ENCODE measurements around the gene AMH.
"Not testable (repeated sequence)": the region's sequence is repeated elsewhere in the genome, so short reads cannot be mapped to it uniquely, and the experiment has no call there.

The AMH gene

DNA sequence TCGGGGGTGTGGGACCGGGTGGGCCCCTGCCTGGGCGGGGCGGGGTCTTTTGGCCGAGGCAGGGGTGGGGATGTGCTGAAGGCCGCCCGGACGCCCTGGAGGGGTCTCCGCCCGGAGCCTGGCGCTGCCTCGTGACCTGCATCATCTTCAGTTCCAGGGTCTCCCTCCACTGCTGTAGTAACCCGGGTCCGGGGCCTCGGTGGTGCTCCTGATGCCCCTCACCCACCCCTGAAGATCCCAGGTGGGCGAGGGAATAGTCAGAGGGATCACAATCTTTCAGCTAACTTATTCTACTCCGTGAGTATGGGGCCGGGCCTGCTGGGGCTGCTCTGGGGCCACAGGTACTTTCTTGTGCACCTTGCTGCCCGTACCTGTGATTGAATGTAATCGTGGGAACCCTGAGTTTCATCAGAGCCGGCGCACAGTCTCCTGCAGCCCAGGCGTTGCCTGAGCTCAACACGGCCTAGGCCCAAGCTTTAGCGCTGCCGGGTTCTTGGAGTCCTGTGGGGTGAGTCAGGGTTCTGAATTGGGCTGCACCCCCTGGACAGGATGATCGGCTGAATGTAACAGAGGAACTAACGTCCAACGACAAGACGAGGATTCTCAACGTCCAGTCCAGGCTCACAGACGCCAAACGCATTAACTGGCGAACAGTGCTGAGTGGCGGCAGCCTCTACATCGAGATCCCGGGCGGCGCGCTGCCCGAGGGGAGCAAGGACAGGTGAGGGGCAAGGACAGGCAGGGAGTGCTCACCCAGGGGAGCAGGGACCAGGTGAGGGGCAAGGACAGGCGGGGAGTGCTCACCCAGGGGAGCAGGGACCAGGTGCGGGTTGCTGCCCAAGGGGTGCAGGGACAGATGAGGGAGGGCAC, 22.3 kb downstream of the AMH start:
- no peak for DNase-seq

DNA sequence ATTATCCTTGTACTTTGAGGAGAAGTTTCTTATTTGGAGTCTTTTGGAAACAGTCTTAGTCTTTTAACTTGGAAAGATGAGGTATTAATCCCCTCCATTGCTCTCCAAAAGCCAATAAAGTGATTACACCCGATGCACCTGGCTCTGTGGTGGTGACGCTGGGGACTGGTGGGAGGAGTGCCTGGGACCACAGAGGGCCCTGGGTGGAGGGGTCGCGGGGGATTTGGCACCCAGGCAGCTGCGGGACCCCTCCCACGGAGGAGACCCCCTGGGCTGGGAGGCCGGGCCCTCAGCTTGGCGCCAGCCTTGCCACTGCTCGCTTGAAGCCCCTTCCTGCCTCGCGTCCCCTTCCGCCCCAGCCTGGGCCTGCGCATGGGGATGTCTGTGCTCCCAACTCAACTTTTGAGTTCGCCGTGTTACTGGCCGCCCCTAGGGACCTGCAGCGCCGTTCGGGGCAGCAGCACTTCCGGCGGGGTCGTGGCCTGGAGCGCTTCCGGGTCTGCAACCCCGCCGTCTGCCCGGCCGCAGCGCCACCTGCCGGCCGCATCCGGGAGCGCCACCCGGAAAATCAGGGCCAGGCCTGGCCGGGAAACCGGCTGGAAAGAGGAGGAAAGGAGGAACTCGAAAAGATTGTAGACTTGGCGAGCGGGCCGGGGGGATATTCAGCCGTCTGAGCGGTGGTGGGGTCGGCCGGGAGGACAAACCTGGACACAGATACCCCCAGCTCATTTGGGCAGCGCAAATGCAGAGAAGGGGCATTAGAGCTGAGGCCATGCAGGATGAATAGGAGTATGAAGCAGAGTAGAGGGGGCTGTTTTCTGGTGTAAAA, 24.4 kb downstream of the AMH start:
- peak; percentile 76 for DNase-seq

DNA sequence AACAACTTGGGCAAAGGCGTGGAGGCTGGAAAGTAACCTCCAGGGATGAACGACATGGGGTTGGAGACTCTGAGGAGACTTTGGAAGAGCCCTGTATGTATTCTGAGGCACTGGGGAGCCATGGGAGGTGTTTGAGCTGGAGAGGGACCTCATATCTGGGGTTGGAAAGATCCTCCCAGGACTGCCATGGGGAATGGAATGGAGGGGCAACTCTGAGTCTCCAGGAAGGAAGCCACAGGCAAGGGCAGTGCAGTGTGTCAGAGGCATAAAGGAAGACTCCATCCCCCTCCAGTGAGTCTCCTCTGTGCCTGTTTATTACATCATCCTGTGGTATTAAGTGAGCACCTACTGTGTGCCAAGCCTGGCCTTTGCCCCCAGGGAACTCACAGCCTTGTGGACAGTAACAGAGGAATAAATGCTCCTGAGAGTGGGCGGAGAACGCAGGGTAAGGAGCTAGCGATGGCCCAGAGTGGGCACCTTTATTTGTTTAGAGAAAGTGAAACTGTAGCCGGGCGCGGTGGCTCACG, 25.1 kb downstream of the AMH start:
- DNase-seq = no peak

DNA sequence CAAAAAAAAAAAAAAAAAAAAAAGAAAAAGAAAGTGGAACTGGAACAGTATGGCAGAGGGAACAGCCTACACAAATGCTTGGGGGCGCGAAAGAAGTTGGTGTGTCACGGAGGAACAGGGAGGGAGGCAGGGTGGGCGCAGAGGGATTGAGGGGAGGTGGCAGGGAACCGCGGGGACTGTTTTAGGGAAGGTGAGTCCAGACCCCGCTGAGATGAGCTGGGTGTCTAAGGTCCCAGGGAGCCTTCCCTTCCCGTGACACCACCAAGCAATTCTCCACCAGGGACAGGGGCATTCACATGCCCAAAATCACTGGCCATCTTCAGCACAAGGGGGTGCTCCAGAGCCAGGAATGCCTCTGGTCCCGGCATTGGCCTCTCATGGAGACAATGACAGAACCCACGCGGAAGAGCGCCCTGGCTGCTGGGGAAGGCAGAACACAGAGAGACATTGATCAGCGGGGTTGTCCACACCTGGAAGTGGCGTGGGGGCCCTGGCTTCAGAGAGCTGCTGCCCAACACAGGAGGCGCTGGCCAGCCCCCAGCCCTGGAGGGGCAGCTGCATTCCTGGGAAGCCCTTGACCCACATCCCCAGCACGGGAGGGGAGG, 25.9 kb downstream of the AMH start:
- no peak for DNase-seq

DNA sequence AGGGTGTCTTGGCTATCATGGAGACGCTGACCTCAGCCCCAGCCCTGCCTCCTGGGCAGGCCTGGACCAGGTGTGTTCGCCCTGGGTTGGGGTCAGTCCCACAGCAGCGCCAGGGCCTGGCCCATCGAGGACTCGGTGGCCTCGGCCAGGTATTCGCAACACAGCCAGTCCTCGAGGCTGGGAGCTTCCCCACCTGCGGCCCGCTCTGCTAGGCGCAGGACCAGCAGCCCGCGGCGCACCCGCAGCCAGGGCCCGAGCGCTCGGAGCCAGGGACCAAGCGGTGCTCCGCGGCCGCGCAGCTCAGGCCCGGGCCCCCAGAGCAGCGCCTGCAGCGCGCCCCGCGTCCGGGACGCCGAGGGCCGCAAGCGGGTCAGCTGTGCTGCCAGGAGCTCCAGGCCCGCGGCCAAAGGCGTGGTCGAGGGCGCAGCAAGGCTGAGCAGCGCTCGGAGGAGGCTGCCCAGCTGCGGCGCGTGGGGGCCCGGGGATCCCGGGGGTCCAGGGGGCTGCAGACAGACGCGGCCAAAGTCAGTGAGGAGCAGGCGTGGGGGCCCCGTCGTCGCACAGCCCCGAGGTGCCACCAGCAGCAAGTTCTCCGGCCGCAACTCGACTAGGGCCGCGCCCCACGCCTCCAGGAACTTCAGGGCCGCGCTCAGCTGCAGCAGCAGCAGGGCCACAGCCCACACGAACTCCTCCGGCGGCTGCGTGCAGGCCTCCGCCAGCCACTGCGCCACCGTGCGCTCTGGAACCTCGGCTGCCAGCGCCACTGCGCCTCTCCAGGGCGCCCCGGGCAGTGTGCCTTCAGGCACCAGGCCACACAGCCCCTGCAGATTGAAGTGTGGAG, 26.7 kb downstream of the AMH start:
- DNase-seq = no peak

DNA sequence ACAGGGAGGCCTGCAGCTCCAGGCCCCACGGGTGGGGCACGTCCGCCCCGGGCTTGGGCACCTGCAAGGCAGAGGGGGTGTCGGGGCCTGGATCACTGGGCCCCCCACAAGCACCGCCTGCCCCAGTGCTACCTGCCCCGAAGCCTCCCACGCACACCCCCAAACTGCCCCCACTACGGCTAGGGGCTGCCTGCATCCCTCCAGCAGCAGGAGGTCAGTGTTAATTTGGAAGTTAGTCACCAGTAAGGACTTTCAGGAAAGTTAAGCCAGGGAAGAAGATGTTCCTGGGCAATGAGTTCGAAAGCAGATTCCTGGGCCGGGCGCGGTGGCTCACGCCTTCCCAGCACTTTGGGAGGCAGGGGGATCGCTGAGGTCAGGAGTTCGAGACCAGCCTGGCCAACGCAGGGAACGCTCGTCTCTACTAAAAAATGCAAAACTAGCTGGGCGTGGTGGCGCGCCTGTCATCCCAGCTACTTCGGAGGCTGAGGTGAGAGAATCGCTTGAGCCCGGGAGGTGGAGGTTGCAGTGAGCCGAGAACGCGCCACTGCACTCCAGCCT, 27.4 kb downstream of the AMH start:
- no peak for DNase-seq

DNA sequence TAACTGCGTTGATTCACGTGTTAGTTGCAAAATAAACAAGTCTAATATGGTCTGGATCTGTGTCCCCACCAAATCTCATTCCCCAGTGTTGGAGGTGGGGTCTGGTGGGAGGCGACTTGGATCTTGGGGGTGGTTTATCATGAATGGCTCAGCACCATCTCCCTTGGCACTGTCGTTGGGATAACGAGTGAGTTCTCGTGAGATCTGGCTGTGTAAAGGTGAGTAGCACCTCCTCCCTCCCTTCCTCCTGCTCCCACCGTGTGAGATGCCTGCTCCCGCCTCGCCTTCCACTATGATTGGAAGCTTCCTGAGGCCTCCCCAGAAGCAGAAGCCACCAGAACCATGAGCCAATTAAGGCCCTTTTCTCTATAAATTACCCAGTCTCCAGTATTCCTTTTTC, 28.0 kb downstream of the AMH start:
- DNase-seq = no peak

DNA sequence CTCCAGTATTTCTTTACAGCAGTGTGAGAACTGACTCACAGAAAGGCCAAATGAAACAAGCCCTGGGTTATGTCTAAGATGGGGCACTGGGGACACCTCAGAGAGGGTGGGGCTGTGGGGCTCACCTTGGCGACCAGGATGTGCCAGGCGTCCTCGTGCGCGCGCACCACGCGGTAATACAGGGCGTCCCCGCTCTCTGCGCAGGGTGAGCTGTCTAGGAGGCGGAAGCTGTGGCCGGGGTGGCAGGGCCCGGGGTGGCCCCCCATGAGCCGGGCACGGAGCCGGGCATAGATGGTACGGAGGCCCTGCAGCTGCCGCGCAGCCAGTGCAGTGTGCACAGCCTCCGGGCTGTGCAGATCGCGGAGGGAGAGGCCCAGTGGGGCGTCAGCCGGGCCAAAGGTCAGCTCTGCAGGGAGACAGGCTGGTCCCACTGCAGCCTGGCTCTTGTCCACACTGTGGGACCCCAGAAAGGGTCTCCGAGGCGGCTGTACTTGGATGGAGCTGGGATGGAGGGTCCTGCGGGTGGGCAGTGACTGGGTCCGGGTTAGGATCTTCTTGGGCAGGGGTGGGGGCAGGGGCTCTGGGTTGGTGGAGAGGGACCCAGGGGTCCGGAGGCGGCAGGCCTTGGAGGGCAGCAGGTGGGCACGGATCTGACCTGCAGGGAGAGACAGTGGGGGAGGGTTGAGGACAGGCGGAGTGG, 29.5 kb downstream of the AMH start:
- DNase-seq = no peak

DNA sequence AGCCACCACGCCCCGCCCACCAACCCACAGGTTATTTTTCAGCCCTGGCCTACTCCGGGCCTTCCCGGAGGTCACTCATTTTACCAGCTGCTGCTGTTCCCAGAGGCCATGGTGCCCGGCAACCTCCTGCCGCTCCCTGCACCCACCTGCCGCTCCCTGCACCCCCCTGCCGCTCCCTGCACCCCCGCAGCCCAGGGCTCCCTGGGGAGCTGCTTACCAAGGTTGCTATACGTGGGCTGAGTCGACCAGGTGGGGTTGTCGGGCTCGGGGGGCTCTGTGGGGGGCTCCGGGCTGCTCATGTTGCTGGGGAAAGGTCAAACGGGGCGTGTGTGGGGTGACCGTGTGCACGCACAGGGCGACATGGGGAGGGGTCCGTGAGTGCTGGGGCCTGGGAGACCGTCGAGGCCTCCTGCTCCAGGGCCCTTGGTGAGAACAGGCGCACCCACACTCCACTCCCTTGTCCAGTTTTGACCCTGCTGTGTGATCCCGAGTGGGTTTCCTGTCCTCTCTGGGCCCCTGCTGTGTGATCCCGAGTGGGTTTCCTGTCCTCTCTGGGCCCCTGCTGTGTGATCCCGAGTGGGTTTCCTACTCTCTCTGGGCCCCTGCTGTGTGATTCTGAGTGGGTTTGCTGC, 31.6 kb downstream of the AMH start:
- DNase-seq = no peak

DNA sequence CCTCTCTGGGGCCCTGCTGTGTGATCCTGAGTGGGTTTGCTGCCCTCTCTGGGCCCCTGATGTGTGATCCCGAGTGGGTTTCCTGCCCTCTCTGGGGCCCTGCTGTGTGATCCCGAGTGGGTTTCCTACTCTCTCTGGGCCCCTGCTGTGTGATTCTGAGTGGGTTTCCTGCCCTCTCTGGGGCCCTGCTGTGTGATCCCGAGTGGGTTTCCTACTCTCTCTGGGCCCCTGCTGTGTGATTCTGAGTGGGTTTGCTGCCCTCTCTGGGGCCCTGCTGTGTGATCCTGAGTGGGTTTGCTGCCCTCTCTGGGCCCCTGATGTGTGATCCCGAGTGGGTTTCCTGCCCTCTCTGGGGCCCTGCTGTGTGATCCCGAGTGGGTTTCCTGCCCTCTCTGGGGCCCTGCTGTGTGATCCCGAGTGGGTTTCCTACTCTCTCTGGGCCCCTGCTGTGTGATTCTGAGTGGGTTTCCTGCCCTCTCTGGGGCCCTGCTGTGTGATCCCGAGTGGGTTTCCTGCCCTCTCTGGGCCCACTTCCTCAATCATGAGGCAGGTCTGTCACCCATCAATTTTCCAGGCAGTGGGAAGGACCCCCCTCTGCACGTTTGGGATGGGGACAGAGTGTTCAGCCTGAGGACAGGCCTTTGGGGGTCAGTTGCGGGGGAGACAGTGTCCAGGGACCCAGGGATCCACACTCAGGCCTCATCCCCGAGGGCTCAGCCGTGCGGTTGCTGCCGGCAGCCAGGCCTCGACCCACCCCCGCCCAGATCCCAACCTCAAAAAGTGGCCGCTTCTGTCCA, 32.3 kb downstream of the AMH start:
- not testable (repeated sequence) for DNase-seq

DNA sequence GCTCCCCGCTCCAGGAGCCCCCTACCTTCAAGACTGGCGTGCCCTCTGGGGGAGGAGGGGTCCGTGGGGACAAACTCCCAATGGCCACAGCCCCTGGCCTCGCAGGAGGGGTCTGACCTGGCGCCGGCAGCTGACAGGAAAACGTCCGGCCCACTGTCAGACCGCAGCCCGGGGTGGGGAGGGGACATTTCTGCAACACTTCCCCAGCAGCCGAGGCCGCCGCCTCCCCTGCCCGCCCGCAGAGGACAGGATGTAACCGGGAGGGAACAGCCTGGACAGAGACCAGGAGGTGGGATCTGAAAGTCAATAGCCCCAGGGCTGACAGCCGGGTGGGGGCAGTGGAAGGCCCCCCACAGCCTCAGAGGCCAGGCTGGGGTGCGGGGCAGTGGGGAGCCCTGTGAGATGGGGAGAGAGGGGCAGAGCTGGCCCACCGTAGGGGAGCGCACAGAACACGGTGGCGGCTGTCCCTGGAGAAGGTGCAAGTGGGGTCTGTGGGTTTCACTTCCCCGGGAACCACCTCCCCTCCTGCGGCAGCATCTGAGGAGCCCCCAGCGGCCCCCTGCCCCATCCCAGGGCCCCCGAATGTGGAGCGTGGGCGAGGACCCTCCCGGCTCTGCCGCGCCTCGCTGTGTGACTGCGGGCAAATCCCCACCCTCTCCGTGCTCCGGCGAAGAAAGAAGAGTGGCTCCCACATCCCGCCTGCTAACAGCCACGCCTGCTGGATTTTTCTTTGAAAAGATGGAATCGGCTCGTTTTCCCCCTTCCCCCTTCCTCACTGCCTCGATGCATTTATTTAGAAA, 33.1 kb downstream of the AMH start, which contains the start of gene PEAK3:
Gene PEAK3 (minus strand): TSS at position 114 of the 800 bp plus-strand sequence. CDS start 1,244 bp downstream, outside the sequence.
- no peak for DNase-seq

DNA sequence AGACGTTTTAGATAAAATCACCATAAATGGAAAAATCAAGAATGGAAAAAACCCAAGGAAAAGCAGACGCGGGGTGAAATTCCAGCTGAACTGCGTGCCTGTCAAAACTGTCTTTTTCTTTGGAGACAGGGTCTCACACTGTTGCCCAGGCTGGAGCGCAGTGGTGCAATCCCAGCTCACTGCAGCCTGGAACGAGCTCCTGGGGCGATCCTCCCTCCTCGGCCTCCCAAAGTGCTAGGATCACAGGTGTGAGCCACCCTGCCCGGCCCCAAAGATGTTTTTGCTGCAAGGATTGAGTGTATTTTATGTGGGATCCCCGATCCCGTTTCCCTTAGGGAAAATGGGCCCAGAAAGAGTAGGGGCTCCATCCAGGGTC, 33.7 kb downstream of the AMH start:
- DNase-seq = no peak

DNA sequence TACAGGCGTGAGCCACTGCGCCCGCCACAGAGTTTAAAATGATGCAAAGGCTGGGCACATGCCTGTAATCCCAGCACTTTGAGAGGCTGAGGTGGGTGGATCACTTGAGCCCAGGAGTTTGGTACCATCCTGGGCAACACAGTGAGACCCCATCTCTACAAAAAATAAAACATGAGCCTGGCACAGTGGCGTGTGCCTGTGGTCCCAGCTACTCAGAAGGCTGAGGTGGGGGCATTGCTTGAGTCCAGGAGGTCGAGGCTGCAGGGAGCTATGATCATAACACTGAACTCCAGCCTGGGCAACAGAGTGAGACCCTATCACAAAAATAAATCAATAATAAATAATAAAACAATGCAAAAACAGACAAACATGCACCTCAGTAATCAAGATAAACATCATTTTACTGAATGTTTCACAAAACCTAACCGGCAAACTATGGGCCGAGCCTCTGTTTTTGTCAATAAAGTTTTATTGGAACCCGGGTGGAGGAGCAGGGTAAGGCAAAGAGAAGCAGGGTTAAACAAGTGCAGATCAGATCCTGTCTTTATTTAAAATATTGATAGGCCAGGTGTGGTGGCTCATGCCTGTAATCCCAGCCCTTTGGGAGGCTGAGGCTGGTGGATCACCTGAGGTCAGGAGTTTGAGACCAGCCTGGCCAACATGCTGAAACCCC, 34.8 kb downstream of the AMH start:
- DNase-seq = no peak

DNA sequence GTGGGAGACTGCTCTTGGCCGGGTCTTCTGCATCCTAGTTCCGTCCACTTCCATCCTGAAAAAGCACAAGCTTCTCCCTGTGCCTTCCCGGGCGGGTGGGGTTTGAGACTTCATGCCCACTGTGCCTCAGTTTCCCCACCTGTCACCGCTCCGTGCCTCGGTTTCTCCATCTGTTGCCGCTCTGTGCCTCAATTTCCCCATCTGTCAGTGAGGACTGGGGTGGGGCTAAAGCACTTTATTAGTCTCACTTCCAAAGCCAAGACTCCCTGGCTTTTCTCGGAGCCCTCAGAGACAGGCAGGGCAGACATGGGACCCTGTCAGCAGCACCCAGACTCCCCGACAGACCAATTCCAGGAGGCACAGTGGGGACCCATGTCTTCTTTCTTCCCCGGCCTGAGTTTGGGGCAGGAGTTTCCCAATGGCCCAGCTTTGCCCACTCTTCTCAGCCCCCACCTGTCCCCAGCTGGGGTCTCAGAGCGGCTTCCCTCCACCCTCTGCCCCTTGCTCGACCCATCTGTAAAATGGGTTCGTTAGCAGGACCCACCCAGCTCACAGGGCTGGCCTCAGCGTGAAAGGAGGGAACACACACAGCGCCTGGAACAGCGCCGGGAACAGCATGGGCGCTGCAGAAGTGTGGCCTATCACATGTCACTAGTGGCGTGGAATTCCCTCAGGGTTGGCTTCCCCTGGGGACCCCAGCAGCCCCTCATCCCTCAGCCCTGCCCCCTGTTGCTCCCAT, 37.4 kb downstream of the AMH start:
- no peak for DNase-seq

DNA sequence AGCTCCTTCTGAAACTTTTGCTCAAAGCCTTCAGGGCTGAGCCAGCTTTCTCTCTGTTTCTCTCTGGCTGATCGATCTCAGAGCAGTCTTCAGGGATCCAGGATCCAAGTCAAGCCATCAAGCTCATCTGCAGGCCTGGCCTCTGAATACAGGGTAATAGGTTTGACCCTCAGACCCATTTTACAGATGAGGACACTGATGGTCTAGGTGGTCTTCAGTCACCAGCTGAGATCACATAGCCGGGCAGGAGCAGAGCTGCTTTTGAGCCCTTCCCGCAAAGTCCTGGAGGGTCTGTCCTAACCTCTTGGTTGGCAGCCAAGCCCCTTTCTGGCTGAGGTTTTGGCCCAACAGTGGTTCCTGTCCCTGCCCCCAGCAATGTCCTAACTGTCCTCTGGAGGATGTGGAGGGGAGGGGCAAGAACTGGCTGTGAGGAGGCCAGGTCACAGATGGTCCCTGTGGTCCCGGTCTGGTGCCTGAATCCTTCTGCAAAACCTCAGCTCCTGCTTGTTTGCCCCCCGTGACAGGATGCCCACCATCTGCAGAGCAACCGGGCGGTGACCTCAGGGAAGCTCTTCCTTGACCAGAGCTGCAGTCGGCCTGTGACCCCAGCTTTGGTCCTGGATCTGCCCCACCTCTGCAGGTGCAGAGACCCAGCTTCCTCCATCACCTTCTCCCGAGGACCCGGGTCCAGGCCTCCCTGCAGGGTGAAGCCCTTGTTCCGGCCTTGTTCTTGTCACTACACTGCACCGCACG, 38.6 kb downstream of the AMH start:
- no peak for DNase-seq

DNA sequence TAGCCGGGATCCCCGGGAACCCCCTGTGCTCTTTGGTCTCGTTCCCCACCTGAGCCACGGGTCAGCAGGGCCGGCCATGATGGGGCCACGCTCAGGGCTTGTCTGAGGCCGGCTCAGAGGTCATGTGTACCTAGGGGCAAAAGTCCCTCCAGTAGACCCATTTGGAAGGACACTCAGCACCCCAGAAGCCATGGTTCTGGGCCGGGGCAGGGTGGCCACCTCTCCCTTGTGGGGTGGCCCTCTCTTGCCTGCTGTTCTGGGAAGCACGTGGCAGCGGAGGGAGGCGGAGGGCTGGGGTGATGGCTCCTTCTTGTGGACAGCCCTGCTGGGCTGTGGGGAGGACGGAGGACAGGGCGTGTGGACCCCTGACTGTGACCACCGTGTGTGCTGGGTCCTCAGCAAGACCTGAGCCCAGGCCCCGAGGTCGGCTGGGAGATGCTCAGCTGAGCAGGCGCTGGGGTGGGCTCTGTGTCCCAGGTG, 39.3 kb downstream of the AMH start:
- no peak for DNase-seq
